Panc1 (cell line): ENCODE data around the gene SHROOM3. TPM values are rescaled to one million over a fixed set of nuclear protein-coding genes. Genes with fewer than 3 reads are reported as not detected.

ENCODE experiments used
- ATAC-seq: fragments of 200-7000 bp; cut with Tn5 transposase; 2 replicates; pipeline ENCODE4 v1.9.1; 2020; ENCODE audit warnings: mild to moderate bottlenecking, moderate library complexity
- BruUV-seq: library from RNA; stranded (reverse); fragments of 400-500 nt; replicated peaks from 2 replicates; lab custom pipeline; 2021; lab: Mats Ljungman, UMichigan
- CTCF ChIA-PET: fragments of 300-600 bp; sonication (Branson Sonifier 250); formaldehyde crosslinking; loops from one replicate; lab custom pipeline; 2022; ENCODE audit warnings: antibody characterized with exemption; lab: Charles Lee
- POLR2A ChIA-PET: fragments of 300-600 bp; sonication (Branson Sonifier 250); formaldehyde crosslinking; loops from one replicate; lab custom pipeline; 2022; ENCODE audit warnings: antibody characterized with exemption; lab: Charles Lee
- DNase-seq: peaks from one replicate; pipeline ENCODE4 v3.0.0-alpha.2; 2010; ENCODE audit warnings: low read depth, low spot score
- H3K27ac ChIP-seq: 2 replicates; pipeline ENCODE4 v1.5.1; 2011; ENCODE audit warnings: mild to moderate bottlenecking, low read length, inconsistent platforms
- H3K27me3 ChIP-seq: fragments of 200-500 bp; sonication (Bioruptor generic); 2 replicates; pipeline ENCODE4 v1.6.0; 2014; ENCODE audit warnings: low read length, inconsistent platforms; ENCODE audit not compliant: control insufficient read depth, insufficient read depth
- H3K36me3 ChIP-seq: fragments of 200-500 bp; sonication (Bioruptor generic); 2 replicates; pipeline ENCODE4 v1.5.1; 2014; ENCODE audit warnings: inconsistent platforms, mild to moderate bottlenecking, low read length, moderate library complexity; ENCODE audit not compliant: control insufficient read depth, insufficient read depth
- H3K4me1 ChIP-seq: 2 replicates; pipeline ENCODE4 v1.5.1; 2011; ENCODE audit warnings: inconsistent platforms, mild to moderate bottlenecking, low read length, moderate library complexity; ENCODE audit not compliant: control insufficient read depth, insufficient read depth
- H3K4me3 ChIP-seq, 2 experiments: 2 replicates each; pipeline ENCODE4 v1.5.1; 2011 to 2012; ENCODE audit warnings: low read depth in 2 of 2, low read length in 2 of 2, mild to moderate bottlenecking in 2 of 2, inconsistent platforms in 1 of 2, moderate library complexity in 1 of 2
- H3K9me3 ChIP-seq: fragments of 200-500 bp; sonication (Bioruptor generic); 2 replicates; pipeline ENCODE4 v1.5.1; 2014; ENCODE audit warnings: low read depth, mild to moderate bottlenecking, inconsistent platforms, low read length, moderate library complexity; ENCODE audit not compliant: control insufficient read depth, insufficient read depth
- CTCF ChIP-seq: fragments of 450-650 bp; IDR thresholded peaks from 2 replicates; pipeline ENCODE4 v1.5.1; 2017; ENCODE audit warnings: mild to moderate bottlenecking
- POLR2AphosphoS5 ChIP-seq: IDR thresholded peaks from 2 replicates; pipeline ENCODE4 v1.6.1; 2012; ENCODE audit warnings: mild to moderate bottlenecking, low read depth, low read length, moderate library complexity
- REST ChIP-seq, 2 experiments: IDR thresholded peaks; 2 replicates each; pipeline ENCODE4 v1.6.1; 2011 to 2012; ENCODE audit warnings: low read depth in 2 of 2, control low read depth in 1 of 2, low read length in 1 of 2, mild to moderate bottlenecking in 1 of 2, moderate library complexity in 1 of 2; ENCODE audit not compliant: insufficient read depth in 1 of 2
- SIN3A ChIP-seq: IDR thresholded peaks from 2 replicates; pipeline ENCODE4 v1.6.1; 2012; ENCODE audit warnings: low read depth, mild to moderate bottlenecking, low read length, moderate library complexity, borderline replicate concordance; ENCODE audit not compliant: insufficient read depth
- TCF7L2 ChIP-seq: IDR thresholded peaks from 2 replicates; pipeline ENCODE4 v1.6.1; 2011; ENCODE audit warnings: mild to moderate bottlenecking, low read depth, low read length, inconsistent platforms
- in situ Hi-C: cut with HindIII; loops from 2 replicates; pipeline ENCODE4 v1.10.0; 2016; ENCODE audit warnings: low sequenced_read_pairs, low pct_unique_long_range_greater_than_20kb
- intact Hi-C: fragments of 100-400 bp; cut with micrococcal nuclease; formaldehyde crosslinking; loops from one replicate; pipeline ENCODE4 v1.10.0; 2022; ENCODE audit not compliant: unreplicated experiment
- total RNA-seq: library from RNA; stranded (reverse); gene quantifications from one replicate; pipeline ENCODE4 v1.2.1, GENCODE V29; 2021; ENCODE audit not compliant: unreplicated experiment

The SHROOM3 gene
- total RNA-seq, 1 experiment from 2014 or later: 7.2 TPM

- Histone ChIP-seq H3K27me3 (no peaks in the 10 kb centered on the region), H3K27ac (no peak overlapping the region), H3K4me1 (no peaks in the 10 kb centered on the region), H3K9me3 (no peaks in the 10 kb centered on the region), H3K4me3 (no peak overlapping the region), H3K36me3 (no peaks in the 10 kb centered on the region)
- intact Hi-C loops: no loop called here
- CTCF ChIA-PET: no interaction called here
- DNase-seq: no peak
- POLR2A ChIA-PET: no interaction called here
- in situ Hi-C loops: no loop called here
- TF ChIP-seq CTCF (no peak), TCF7L2 (no peak), REST (IDR thresholded peaks at IDR 0.05; ENCODE audit: insufficient read depth in 1 of 2, low read depth in 2 of 2, low read length in 1 of 2) (no peak), POLR2AphosphoS5 (no peak), SIN3A (no peak)
- no peak for ATAC-seq
- BruUV-seq: no TSS peak
Measured at GRCh38 chr4:76494871-76495590, 60.0 kb downstream of the SHROOM3 start.

- CTCF ChIA-PET: no interaction called here
- Histone ChIP-seq H3K27ac (no peak overlapping the region), H3K4me3 (no peak overlapping the region), H3K36me3 (no peaks in the 10 kb centered on the region), H3K4me1 (no peaks in the 10 kb centered on the region), H3K27me3 (peaks cover 3% of the 10 kb centered on the region), H3K9me3 (no peaks in the 10 kb centered on the region)
- intact Hi-C loops (no loop called here), in situ Hi-C loops (no loop called here)
- no TSS peak for BruUV-seq
- no peak for TF ChIP-seq CTCF
- TF ChIP-seq SIN3A: no peak
- no peak for TF ChIP-seq REST (IDR thresholded peaks at IDR 0.05; ENCODE audit: insufficient read depth in 1 of 2, low read depth in 2 of 2, low read length in 1 of 2)
- no peak for TF ChIP-seq POLR2AphosphoS5
- TF ChIP-seq TCF7L2: no peak
- no peak for DNase-seq
- POLR2A ChIA-PET: no interaction called here
- ATAC-seq: no peak
Measured at GRCh38 chr4:76498550-76498949, 63.5 kb downstream of the SHROOM3 start.
